H1 (cell line): ENCODE measurements around the gene SDF2L1. TPM values are rescaled to one million over a fixed set of nuclear protein-coding genes. Genes with fewer than 3 reads are reported as not detected.

Experiments
- CTCF ChIA-PET: fragments of 300-600 bp; sonication (Branson Sonifier 250); formaldehyde crosslinking; loops from one replicate; lab custom pipeline; 2021; ENCODE audit not compliant: partially characterized antibody; lab: Charles Lee
- POLR2A ChIA-PET: fragments of 300-600 bp; sonication (Branson Sonifier 250); formaldehyde crosslinking; loops from one replicate; lab custom pipeline; 2021; ENCODE audit warnings: inconsistent platforms; ENCODE audit not compliant: partially characterized antibody; lab: Charles Lee
- DNase-seq, 2 experiments: peaks; one replicate each; pipeline versions ENCODE4 v3.0.0 to v3.0.0-alpha.2; 2010 to 2022; ENCODE audit warnings: low spot score in 2 of 2, low read depth in 1 of 2, mixed read lengths in 1 of 2
- FAIRE-seq: peaks from 2 replicates; lab custom pipeline; 2011; peaks lifted over from hg19 to GRCh38; lab: Jason Lieb, UNC
- H2AFZ ChIP-seq: 2 replicates; pipeline ENCODE4 v1.8.1; 2012; ENCODE audit warnings: low read length, inconsistent platforms
- H2AK5ac ChIP-seq: 2 replicates; pipeline ENCODE4 v1.6.1; 2013; ENCODE audit warnings: low read depth, low read length
- H2BK120ac ChIP-seq: replicated peaks from 2 replicates; pipeline ENCODE3; 2013; ENCODE audit warnings: low read depth, low read length, inconsistent platforms
- H2BK12ac ChIP-seq: 2 replicates; pipeline ENCODE4 v1.6.1; 2013; ENCODE audit warnings: low read depth, low read length
- H2BK15ac ChIP-seq: 2 replicates; pipeline ENCODE4 v1.6.1; 2013; ENCODE audit warnings: low read length
- H2BK20ac ChIP-seq: 2 replicates; pipeline ENCODE4 v1.6.1; 2013; ENCODE audit warnings: low read length
- H2BK5ac ChIP-seq: 2 replicates; pipeline ENCODE4 v1.6.1; 2013; ENCODE audit warnings: low read depth, low read length
- H3K14ac ChIP-seq: 2 replicates; pipeline ENCODE4 v1.6.1; 2013; ENCODE audit warnings: inconsistent platforms; ENCODE audit not compliant: insufficient read length
- H3K18ac ChIP-seq: 2 replicates; pipeline ENCODE4 v1.6.1; 2013; ENCODE audit warnings: low read length; ENCODE audit errors: extremely low read depth
- H3K23ac ChIP-seq: 2 replicates; pipeline ENCODE4 v1.6.1; 2013; ENCODE audit warnings: inconsistent platforms; ENCODE audit not compliant: insufficient read length
- H3K23me2 ChIP-seq: 2 replicates; pipeline ENCODE4 v1.6.1; 2013; ENCODE audit warnings: low read depth, low read length
- H3K27ac ChIP-seq: 2 replicates; pipeline ENCODE4 v1.6.1; 2011; ENCODE audit warnings: low read depth, low read length, inconsistent platforms
- H3K27me3 ChIP-seq, 4 experiments: replicated peaks in 1 of 4; 1 replicate in 1 of 4; 2 replicates in 3 of 4; pipeline versions ENCODE4 v1.6.1 to v1.8.1; 2011 to 2013; ENCODE audit warnings: low read length in 3 of 4, mild to moderate bottlenecking in 3 of 4, inconsistent platforms in 2 of 4, mixed read lengths in 2 of 4, moderate library complexity in 1 of 4; ENCODE audit not compliant: control insufficient read depth in 3 of 4, insufficient read depth in 3 of 4; ENCODE audit errors: extremely low read depth in 1 of 4
- H3K36me3 ChIP-seq, 4 experiments: 2 replicates each; pipeline versions ENCODE4 v1.6.1 to v1.8.1; 2011 to 2013; ENCODE audit warnings: mild to moderate bottlenecking in 4 of 4, low read length in 3 of 4, moderate library complexity in 2 of 4, control low read depth in 1 of 4, inconsistent platforms in 1 of 4; ENCODE audit not compliant: insufficient read depth in 4 of 4, control insufficient read depth in 2 of 4
- H3K4ac ChIP-seq: replicated peaks from 2 replicates; pipeline ENCODE3; 2013; ENCODE audit warnings: low read length, low read depth, mixed read lengths, inconsistent platforms; ENCODE audit not compliant: insufficient read length
- H3K4me1 ChIP-seq, 4 experiments: replicated peaks in 1 of 4; 1 replicate in 1 of 4; 2 replicates in 3 of 4; pipeline versions ENCODE4 v1.6.1 to v1.8.1; 2011 to 2013; ENCODE audit warnings: low read length in 3 of 4, inconsistent platforms in 2 of 4, mixed read lengths in 1 of 4; ENCODE audit not compliant: insufficient read depth in 4 of 4, control insufficient read depth in 3 of 4
- H3K4me2 ChIP-seq, 2 experiments: 2 replicates each; pipeline versions ENCODE4 v1.6.1 to v1.8.1; 2011 to 2013; ENCODE audit warnings: low read depth in 2 of 2, low read length in 2 of 2, control low read depth in 1 of 2, inconsistent platforms in 1 of 2, mild to moderate bottlenecking in 1 of 2; ENCODE audit not compliant: insufficient read depth in 1 of 2
- H3K4me3 ChIP-seq, 4 experiments: fragments of 200-600, 300-600 bp in 1 of 4; sonication (generic), shearing (Covaris generic), sonication (Bioruptor Twin) in 1 of 4; 2 replicates each; pipeline versions ENCODE4 v1.5.1 to v1.8.1; 2011 to 2016; ENCODE audit warnings: low read length in 4 of 4, low read depth in 3 of 4, control low read depth in 2 of 4, inconsistent platforms in 2 of 4, mild to moderate bottlenecking in 2 of 4, mixed read lengths in 1 of 4, moderate library complexity in 1 of 4; ENCODE audit not compliant: insufficient read depth in 2 of 4; ENCODE audit errors: extremely low read depth in 1 of 4
- H3K56ac ChIP-seq: replicated peaks from 2 replicates; pipeline ENCODE3; 2013; ENCODE audit warnings: low read depth, mild to moderate bottlenecking, mixed read lengths, low read length, inconsistent platforms; ENCODE audit not compliant: insufficient read length
- H3K79me1 ChIP-seq: 2 replicates; pipeline ENCODE4 v1.6.1; 2013; ENCODE audit warnings: low read depth, low read length, control low read depth
- H3K79me2 ChIP-seq, 2 experiments: 2 replicates each; pipeline versions ENCODE4 v1.6.1 to v1.8.1; 2012 to 2013; ENCODE audit warnings: low read length in 2 of 2, mild to moderate bottlenecking in 2 of 2, inconsistent platforms in 1 of 2; ENCODE audit not compliant: insufficient read depth in 2 of 2, control insufficient read depth in 1 of 2
- H3K9ac ChIP-seq, 4 experiments: replicated peaks in 1 of 4; 1 replicate in 1 of 4; 2 replicates in 3 of 4; pipeline versions ENCODE4 v1.6.1 to v1.8.1; 2011 to 2013; ENCODE audit warnings: low read depth in 3 of 4, low read length in 3 of 4, control low read depth in 2 of 4, mild to moderate bottlenecking in 2 of 4, moderate library complexity in 2 of 4, inconsistent platforms in 1 of 4; ENCODE audit errors: extremely low read depth in 1 of 4
- H3K9me3 ChIP-seq, 2 experiments: 2 replicates each; pipeline versions ENCODE4 v1.6.1 to v1.8.1; 2012 to 2013; ENCODE audit warnings: mild to moderate bottlenecking in 2 of 2, moderate library complexity in 2 of 2, control low read depth in 1 of 2, inconsistent platforms in 1 of 2, low read depth in 1 of 2, low read length in 1 of 2, mixed read lengths in 1 of 2; ENCODE audit not compliant: insufficient read depth in 2 of 2
- H4K20me1 ChIP-seq, 2 experiments: replicated peaks in 1 of 2; 2 replicates each; pipeline versions ENCODE3 to v1.8.1; 2011 to 2013; ENCODE audit warnings: inconsistent platforms in 2 of 2, low read length in 2 of 2, mild to moderate bottlenecking in 1 of 2; ENCODE audit not compliant: insufficient read depth in 2 of 2, control insufficient read depth in 1 of 2
- H4K5ac ChIP-seq: 2 replicates; pipeline ENCODE4 v1.6.1; 2013; ENCODE audit warnings: low read length, low read depth, mixed read lengths, inconsistent platforms; ENCODE audit not compliant: insufficient read length
- H4K8ac ChIP-seq: 2 replicates; pipeline ENCODE4 v1.8.0; 2013; ENCODE audit warnings: mild to moderate bottlenecking, moderate library complexity, low read length, inconsistent platforms; ENCODE audit not compliant: insufficient read depth; ENCODE audit errors: extremely low read depth
- H4K91ac ChIP-seq: replicated peaks from 2 replicates; pipeline ENCODE3; 2013; ENCODE audit warnings: low read length, mixed read lengths, inconsistent platforms; ENCODE audit not compliant: insufficient read length
- ASH2L ChIP-seq: fragments of 200-600, 300-600 bp; sonication (generic); IDR thresholded peaks from one replicate; pipeline ENCODE4 v1.7.1; 2017; ENCODE audit warnings: low read length
- BCL11A ChIP-seq, 2 experiments: IDR thresholded peaks; one replicate each; pipeline ENCODE4 v1.6.1; 2011; ENCODE audit warnings: low read depth in 2 of 2, low read length in 2 of 2, mild to moderate bottlenecking in 2 of 2
- CBX5 ChIP-seq: fragments of 300-800, 300-1000 bp; sonication (generic); IDR thresholded peaks from 2 replicates; pipeline ENCODE4 v1.7.1; 2016; ENCODE audit warnings: antibody characterized with exemption, low read length, low read depth
- CTBP2 ChIP-seq: IDR thresholded peaks from 2 replicates; pipeline ENCODE4 v1.7.0; 2011; ENCODE audit warnings: borderline replicate concordance, mild to moderate bottlenecking, moderate library complexity, mixed read lengths, low read length; ENCODE audit not compliant: insufficient read depth, insufficient read length
- EZH2 ChIP-seq: fragments of 200-600 bp; sonication (generic); IDR thresholded peaks from 2 replicates; pipeline ENCODE4 v1.7.1; 2012; ENCODE audit warnings: low read depth, mild to moderate bottlenecking, moderate library complexity, low read length, inconsistent platforms; ENCODE audit not compliant: severe bottlenecking
- NANOG ChIP-seq: IDR thresholded peaks from 2 replicates; pipeline ENCODE4 v1.6.1; 2011; ENCODE audit warnings: low read length, low read depth, mild to moderate bottlenecking, inconsistent platforms; ENCODE audit not compliant: insufficient read depth, poor library complexity, severe bottlenecking
- SAP30 ChIP-seq: fragments of 300-600 bp; sonication (generic); IDR thresholded peaks from 2 replicates; pipeline ENCODE4 v1.7.1; 2012; ENCODE audit warnings: low read length, moderate library complexity, mild to moderate bottlenecking, inconsistent platforms; ENCODE audit not compliant: insufficient read depth, insufficient replicate concordance
- TAF7 ChIP-seq: optimal IDR thresholded peaks from 2 replicates; pipeline ENCODE3; 2011; ENCODE audit warnings: low read depth, mild to moderate bottlenecking, inconsistent platforms, low read length, moderate library complexity, borderline replicate concordance
- TBP ChIP-seq: IDR thresholded peaks from 2 replicates; pipeline ENCODE4 v1.6.1; 2011; ENCODE audit warnings: low read depth, low read length, improper control_type of control experiment
- WGBS, 2 experiments: shearing (Covaris generic) in 1 of 2; methylation state at CpG; one replicate each; pipeline versions ENCODE4 v1.1.6 to v1.1.7; 2013 to 2015; ENCODE audit warnings: low lambda C conversion rate in 2 of 2, mixed read lengths in 2 of 2, inconsistent platforms in 1 of 2, low coverage in 1 of 2, missing lambda C conversion rate in 1 of 2; ENCODE audit not compliant: insufficient replicate concordance in 2 of 2, insufficient coverage in 1 of 2, insufficient read length in 1 of 2; ENCODE audit errors: extremely low coverage in 1 of 2, missing lambda C conversion rate in 1 of 2; 5-methylcytosine and 5-hydroxymethylcytosine counted together
- polyA plus RNA-seq, 7 experiments: library from polyadenylated mRNA; depleted of rRNA in 3 of 7; stranded (reverse) in 5 of 7; unstranded in 2 of 7; fragments of >200 nt in 5 of 7; fragments of 200-250 nt in 2 of 7; gene quantifications; 1 replicate in 5 of 7; 2 replicates in 1 of 7; 4 replicates in 1 of 7; pipeline versions ENCODE4 v1.2.1 to v1.2.3, GENCODE V29; 2011 to 2013; ENCODE audit warnings: missing spikeins in 2 of 7, mixed read lengths in 2 of 7
- total RNA-seq: library from RNA; stranded (reverse); fragmentation: NEBNext Ultra II Directional; extraction: Animal tissue kit (Norgen Biotek cat#: 25700); gene quantifications from 2 replicates; pipeline ENCODE4 v1.2.1, GENCODE V29; 2021
- TF ChIP-seq, protein P1 (sequence below), 3 experiments: IDR thresholded peaks; 1 replicate in 2 of 3; 2 replicates in 1 of 3; pipeline versions ENCODE4 v1.5.1 to v1.6.1; 2011; ENCODE audit warnings: low read length in 3 of 3, mild to moderate bottlenecking in 3 of 3, inconsistent platforms in 2 of 3, low read depth in 1 of 3, moderate library complexity in 1 of 3; ENCODE audit not compliant: insufficient read depth in 1 of 3; ENCODE audit errors: control extremely low read depth in 1 of 3

The SDF2L1 gene
- total and polyA plus RNA-seq, 2 of the 8 experiments (the other 6 are each of a cell fraction or from before 2014, with no cell fraction given): 51.1 to 59.6 TPM

DNA sequence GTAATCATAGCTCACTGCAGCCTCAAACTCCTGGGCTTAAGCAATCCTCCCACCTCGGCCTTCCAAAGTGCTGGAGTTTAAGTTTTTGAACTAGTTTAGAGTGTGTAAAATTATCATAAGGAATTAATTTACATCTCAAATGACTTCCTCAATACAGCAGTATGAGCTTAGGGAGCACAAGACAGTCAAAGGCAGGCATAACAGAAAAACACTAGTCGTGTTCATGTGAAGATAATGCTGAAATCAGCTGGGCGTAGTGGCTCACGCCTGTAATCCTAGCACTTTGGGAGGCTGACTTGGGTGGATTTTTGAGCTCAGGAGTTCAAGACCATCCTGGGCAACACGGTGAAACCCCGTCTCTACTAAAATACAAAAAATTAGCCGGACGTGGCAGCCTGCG lies 38.1 kb upstream of the SDF2L1 start:
- no peak overlapping the region for H2AFZ ChIP-seq
- H3K27ac ChIP-seq: no peak overlapping the region
- H2BK5ac ChIP-seq: no peak overlapping the region
- no peak overlapping the region for H4K91ac ChIP-seq
- no peak overlapping the region for H2BK120ac ChIP-seq
- H3K9me3 ChIP-seq: no peaks in the 10 kb centered on the region
- H3K4me2 ChIP-seq: no peak overlapping the region
- no peak for DNase-seq
- no peaks in the 10 kb centered on the region for H3K4me1 ChIP-seq
- H3K27me3 ChIP-seq: no peaks in the 10 kb centered on the region
- no peak overlapping the region for H3K56ac ChIP-seq
- no peak overlapping the region for H3K14ac ChIP-seq
- H4K20me1 ChIP-seq: peaks cover 27 to 35% of the 10 kb centered on the region in 2 experiments
- no peak overlapping the region for H3K4me3 ChIP-seq
- H2AK5ac ChIP-seq: no peak overlapping the region
- 0 out of 8 replicates have a peak, but pooled peaks cover 0 to 2% (median 0%) of the 10 kb centered on the region in 4 experiments for H3K36me3 ChIP-seq
- no peak overlapping the region for H2BK15ac ChIP-seq
- no peak overlapping the region for H2BK20ac ChIP-seq
- POLR2A ChIA-PET: interaction anchor here (0.6 to 1.2 kb wide), 2 partner anchors 15 to 18 kb away, joined by 3 to 4 read pairs; no protein-coding TSS in a partner anchor
- no peak overlapping the region for H2BK12ac ChIP-seq
- no peaks in the 10 kb centered on the region; the same call in 1 of the 2 replicates for H3K23me2 ChIP-seq
- no peak overlapping the region for H3K9ac ChIP-seq
- CTCF ChIA-PET: interaction anchor here (0.8 to 6.6 kb wide), 9 partner anchors 10 to 168 kb away, joined by 3 to 35 read pairs (median 9); partner anchors contain the start of genes SDF2L1 and YDJC
- FAIRE-seq: no peak
- peaks cover 12 to 71% of the 10 kb centered on the region in 2 experiments for H3K79me2 ChIP-seq
- no peak overlapping the region for H3K4ac ChIP-seq
- peaks cover 23% of the 10 kb centered on the region for H3K79me1 ChIP-seq
- H3K18ac ChIP-seq: no peak overlapping the region
- 89% methylated on average over 9 of the region's 9 CpGs; no CpG with 5 or more reads in 1 of the 2 experiments for WGBS, 2 experiments
- no peak overlapping the region for H4K8ac ChIP-seq
- no peak overlapping the region for H3K23ac ChIP-seq
- H4K5ac ChIP-seq: no peak overlapping the region
- no peak for TF ChIP-seq CBX5
- no peak for TF ChIP-seq TBP
- no peak for TF ChIP-seq BCL11A (IDR thresholded peaks at IDR 0.05; ENCODE audit: low read depth in 2 of 2, low read length in 2 of 2)
- TF ChIP-seq, protein P1, sequence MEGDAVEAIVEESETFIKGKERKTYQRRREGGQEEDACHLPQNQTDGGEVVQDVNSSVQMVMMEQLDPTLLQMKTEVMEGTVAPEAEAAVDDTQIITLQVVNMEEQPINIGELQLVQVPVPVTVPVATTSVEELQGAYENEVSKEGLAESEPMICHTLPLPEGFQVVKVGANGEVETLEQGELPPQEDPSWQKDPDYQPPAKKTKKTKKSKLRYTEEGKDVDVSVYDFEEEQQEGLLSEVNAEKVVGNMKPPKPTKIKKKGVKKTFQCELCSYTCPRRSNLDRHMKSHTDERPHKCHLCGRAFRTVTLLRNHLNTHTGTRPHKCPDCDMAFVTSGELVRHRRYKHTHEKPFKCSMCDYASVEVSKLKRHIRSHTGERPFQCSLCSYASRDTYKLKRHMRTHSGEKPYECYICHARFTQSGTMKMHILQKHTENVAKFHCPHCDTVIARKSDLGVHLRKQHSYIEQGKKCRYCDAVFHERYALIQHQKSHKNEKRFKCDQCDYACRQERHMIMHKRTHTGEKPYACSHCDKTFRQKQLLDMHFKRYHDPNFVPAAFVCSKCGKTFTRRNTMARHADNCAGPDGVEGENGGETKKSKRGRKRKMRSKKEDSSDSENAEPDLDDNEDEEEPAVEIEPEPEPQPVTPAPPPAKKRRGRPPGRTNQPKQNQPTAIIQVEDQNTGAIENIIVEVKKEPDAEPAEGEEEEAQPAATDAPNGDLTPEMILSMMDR (IDR thresholded peaks at IDR 0.05; ENCODE audit: control extremely low read depth in 1 of 3, insufficient read depth in 1 of 3, low read depth in 1 of 3, low read length in 3 of 3): no peak
- TF ChIP-seq TAF7: no peak
- no peak for TF ChIP-seq ASH2L
- no peak for TF ChIP-seq SAP30
- no peak for TF ChIP-seq NANOG
- TF ChIP-seq EZH2: no peak
- no peak for TF ChIP-seq CTBP2
